ENCODE results near the gene PPP3CA.

The PPP3CA gene

GRCh38 chr4:101211146-101211553 lies 136.2 kb downstream of the PPP3CA start:
- H3K36me3 ChIP-seq (ENCODE audit: low read depth): no peaks in the 10 kb centered on the region
- H3K27me3 ChIP-seq (ENCODE audit: insufficient read depth, poor library complexity, severe bottlenecking): no peaks in the 10 kb centered on the region
- H3K27ac ChIP-seq (ENCODE audit: poor library complexity, severe bottlenecking): peak overlapping the region; percentile 74
- TF ChIP-seq, protein P1, sequence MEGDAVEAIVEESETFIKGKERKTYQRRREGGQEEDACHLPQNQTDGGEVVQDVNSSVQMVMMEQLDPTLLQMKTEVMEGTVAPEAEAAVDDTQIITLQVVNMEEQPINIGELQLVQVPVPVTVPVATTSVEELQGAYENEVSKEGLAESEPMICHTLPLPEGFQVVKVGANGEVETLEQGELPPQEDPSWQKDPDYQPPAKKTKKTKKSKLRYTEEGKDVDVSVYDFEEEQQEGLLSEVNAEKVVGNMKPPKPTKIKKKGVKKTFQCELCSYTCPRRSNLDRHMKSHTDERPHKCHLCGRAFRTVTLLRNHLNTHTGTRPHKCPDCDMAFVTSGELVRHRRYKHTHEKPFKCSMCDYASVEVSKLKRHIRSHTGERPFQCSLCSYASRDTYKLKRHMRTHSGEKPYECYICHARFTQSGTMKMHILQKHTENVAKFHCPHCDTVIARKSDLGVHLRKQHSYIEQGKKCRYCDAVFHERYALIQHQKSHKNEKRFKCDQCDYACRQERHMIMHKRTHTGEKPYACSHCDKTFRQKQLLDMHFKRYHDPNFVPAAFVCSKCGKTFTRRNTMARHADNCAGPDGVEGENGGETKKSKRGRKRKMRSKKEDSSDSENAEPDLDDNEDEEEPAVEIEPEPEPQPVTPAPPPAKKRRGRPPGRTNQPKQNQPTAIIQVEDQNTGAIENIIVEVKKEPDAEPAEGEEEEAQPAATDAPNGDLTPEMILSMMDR (IDR thresholded peaks at IDR 0.05; ENCODE audit: poor library complexity, severe bottlenecking): no peak
- peaks cover 35% of the 10 kb centered on the region for H3K4me1 ChIP-seq (ENCODE audit: insufficient read depth, poor library complexity, severe bottlenecking)
- DNase-seq (ENCODE audit: low spot score) (no peak), ATAC-seq (ENCODE audit: low read depth) (peak; percentile 96)
- H3K9me3 ChIP-seq (ENCODE audit: severe bottlenecking): no peaks in the 10 kb centered on the region
- no peak overlapping the region for H3K4me3 ChIP-seq (ENCODE audit: severe bottlenecking)

DNA sequence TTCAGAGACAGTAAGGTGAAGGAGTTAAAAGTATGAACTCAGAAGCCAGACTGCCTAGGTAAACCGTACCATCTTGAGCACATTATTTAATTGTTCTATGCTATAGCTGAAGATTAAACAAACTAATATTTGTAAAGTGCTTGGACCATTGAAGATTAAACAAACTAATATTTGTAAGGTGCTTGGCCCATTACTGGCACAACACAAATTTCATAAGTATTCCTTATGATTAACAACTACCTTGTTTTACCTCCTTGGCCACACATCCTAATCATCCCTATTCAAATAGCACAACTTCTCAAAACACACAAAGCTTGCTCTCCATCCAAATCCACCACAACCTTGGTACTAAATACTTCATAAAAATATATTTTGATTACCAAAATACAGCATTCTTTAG lies 137.0 kb downstream of the PPP3CA start:
- H3K36me3 ChIP-seq (ENCODE audit: low read depth): no peaks in the 10 kb centered on the region
- TF ChIP-seq, protein P1 (IDR thresholded peaks at IDR 0.05; ENCODE audit: poor library complexity, severe bottlenecking): no peak
- no peaks in the 10 kb centered on the region for H3K9me3 ChIP-seq (ENCODE audit: severe bottlenecking)
- peaks cover 42% of the 10 kb centered on the region for H3K4me1 ChIP-seq (ENCODE audit: insufficient read depth, poor library complexity, severe bottlenecking)
- no peak for ATAC-seq (ENCODE audit: low read depth)
- no peak overlapping the region for H3K4me3 ChIP-seq (ENCODE audit: severe bottlenecking)
- H3K27ac ChIP-seq (ENCODE audit: poor library complexity, severe bottlenecking): peak overlapping the region; percentile 74
- H3K27me3 ChIP-seq (ENCODE audit: insufficient read depth, poor library complexity, severe bottlenecking): no peaks in the 10 kb centered on the region
- no peak for DNase-seq (ENCODE audit: low spot score)

DNA sequence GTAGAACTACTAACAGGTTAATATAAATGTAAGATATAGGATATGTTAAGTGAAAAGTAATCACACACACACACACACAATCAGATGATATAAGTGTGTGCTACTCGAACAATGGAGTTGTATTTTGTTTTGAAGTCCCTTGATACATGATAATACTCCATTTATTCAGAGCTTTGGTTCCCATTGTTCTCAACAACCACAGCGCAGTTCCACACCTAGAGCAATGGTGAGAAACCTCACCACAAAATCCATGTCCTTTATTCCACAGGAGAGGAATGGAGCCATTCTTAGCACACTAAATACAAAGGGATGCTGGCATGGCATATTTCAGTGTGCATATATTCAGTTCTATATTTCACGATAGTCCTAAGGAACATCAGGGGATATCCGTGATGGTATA lies 139.2 kb downstream of the PPP3CA start:
- Histone ChIP-seq H3K4me3 (ENCODE audit: severe bottlenecking) (no peak overlapping the region), H3K27ac (ENCODE audit: poor library complexity, severe bottlenecking) (no peak overlapping the region), H3K36me3 (ENCODE audit: low read depth) (no peaks in the 10 kb centered on the region), H3K9me3 (ENCODE audit: severe bottlenecking) (no peaks in the 10 kb centered on the region), H3K4me1 (ENCODE audit: insufficient read depth, poor library complexity, severe bottlenecking) (peaks cover 36% of the 10 kb centered on the region), H3K27me3 (ENCODE audit: insufficient read depth, poor library complexity, severe bottlenecking) (no peaks in the 10 kb centered on the region)
- TF ChIP-seq, protein P1 (IDR thresholded peaks at IDR 0.05; ENCODE audit: poor library complexity, severe bottlenecking): no peak
- no peak for ATAC-seq (ENCODE audit: low read depth)
- DNase-seq (ENCODE audit: low spot score): no peak

DNA sequence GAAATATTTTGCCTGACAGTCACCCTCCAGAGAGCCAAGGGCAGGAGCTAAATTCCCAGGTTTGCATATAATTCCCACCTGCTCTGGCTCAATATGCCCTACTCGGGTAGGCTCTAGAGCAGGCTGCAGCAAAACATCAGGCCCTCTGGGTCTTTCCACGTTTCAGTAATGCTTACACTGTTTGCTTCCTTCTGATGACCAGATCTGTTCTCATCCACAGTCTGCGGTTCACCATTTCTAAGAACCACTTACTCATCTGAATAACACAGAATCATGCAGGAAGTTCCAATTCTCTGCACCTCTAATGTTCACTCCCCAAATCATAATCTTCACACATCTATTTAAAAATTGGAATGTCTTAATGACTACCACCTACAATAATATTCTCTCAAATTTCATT lies 141.4 kb downstream of the PPP3CA start:
- Histone ChIP-seq H3K36me3 (ENCODE audit: low read depth) (no peaks in the 10 kb centered on the region), H3K27me3 (ENCODE audit: insufficient read depth, poor library complexity, severe bottlenecking) (no peaks in the 10 kb centered on the region), H3K9me3 (ENCODE audit: severe bottlenecking) (no peaks in the 10 kb centered on the region), H3K27ac (ENCODE audit: poor library complexity, severe bottlenecking) (peak overlapping the region; percentile 32), H3K4me1 (ENCODE audit: insufficient read depth, poor library complexity, severe bottlenecking) (peaks cover 30% of the 10 kb centered on the region), H3K4me3 (ENCODE audit: severe bottlenecking) (no peak overlapping the region)
- peak; percentile 88 for ATAC-seq (ENCODE audit: low read depth)
- TF ChIP-seq, protein P1 (IDR thresholded peaks at IDR 0.05; ENCODE audit: poor library complexity, severe bottlenecking): no peak
- no peak for DNase-seq (ENCODE audit: low spot score)

GRCh38 chr4:101201421-101201820 lies 145.9 kb downstream of the PPP3CA start:
- H3K36me3 ChIP-seq (ENCODE audit: low read depth): no peaks in the 10 kb centered on the region
- no peak overlapping the region for H3K4me3 ChIP-seq (ENCODE audit: severe bottlenecking)
- H3K27ac ChIP-seq (ENCODE audit: poor library complexity, severe bottlenecking): peak overlapping the region; percentile 72
- peaks cover 38% of the 10 kb centered on the region for H3K4me1 ChIP-seq (ENCODE audit: insufficient read depth, poor library complexity, severe bottlenecking)
- ATAC-seq (ENCODE audit: low read depth): peak; percentile 39
- TF ChIP-seq, protein P1 (IDR thresholded peaks at IDR 0.05; ENCODE audit: poor library complexity, severe bottlenecking): no peak
- no peaks in the 10 kb centered on the region for H3K27me3 ChIP-seq (ENCODE audit: insufficient read depth, poor library complexity, severe bottlenecking)
- H3K9me3 ChIP-seq (ENCODE audit: severe bottlenecking): no peaks in the 10 kb centered on the region
- DNase-seq (ENCODE audit: low spot score): no peak

Measured in RWPE2 (cell line).